Measurements from ENCODE around the gene KRTAP5-4. TPM values are rescaled to one million over a fixed set of nuclear protein-coding genes. Genes with fewer than 3 reads are reported as not detected.

Gene KRTAP5-4
- total RNA-seq, 3 donors from 2014 or later: not detected

DNA sequence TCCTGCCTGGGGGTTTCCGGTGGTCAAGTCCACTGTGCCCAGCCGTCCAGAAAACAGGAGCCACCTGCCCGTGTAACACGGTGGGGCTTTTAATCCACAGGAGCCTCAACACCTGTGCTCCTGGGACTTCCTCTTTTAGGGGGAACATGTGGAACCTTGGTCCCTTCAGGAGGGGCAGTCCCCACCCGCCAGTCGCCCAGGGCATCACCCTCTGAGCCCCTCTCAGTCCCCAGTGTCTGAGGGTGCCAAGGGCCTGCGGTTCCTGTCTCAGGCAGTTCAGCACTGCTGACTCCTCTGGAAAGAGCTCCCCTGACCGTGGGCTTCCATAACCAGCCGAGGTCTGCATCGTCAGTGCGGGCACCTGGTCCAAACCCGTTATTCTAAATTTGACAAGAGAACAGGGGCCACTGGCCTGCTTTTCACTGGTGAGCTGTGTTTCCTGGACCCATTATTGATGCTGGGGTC is 23.5 kb upstream of the KRTAP5-4 start:
- TF ChIP-seq, protein P1, sequence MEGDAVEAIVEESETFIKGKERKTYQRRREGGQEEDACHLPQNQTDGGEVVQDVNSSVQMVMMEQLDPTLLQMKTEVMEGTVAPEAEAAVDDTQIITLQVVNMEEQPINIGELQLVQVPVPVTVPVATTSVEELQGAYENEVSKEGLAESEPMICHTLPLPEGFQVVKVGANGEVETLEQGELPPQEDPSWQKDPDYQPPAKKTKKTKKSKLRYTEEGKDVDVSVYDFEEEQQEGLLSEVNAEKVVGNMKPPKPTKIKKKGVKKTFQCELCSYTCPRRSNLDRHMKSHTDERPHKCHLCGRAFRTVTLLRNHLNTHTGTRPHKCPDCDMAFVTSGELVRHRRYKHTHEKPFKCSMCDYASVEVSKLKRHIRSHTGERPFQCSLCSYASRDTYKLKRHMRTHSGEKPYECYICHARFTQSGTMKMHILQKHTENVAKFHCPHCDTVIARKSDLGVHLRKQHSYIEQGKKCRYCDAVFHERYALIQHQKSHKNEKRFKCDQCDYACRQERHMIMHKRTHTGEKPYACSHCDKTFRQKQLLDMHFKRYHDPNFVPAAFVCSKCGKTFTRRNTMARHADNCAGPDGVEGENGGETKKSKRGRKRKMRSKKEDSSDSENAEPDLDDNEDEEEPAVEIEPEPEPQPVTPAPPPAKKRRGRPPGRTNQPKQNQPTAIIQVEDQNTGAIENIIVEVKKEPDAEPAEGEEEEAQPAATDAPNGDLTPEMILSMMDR (IDR thresholded peaks at IDR 0.05): no peak
- Histone ChIP-seq H3K4me3 (no peak overlapping the region), H3K4me1 (ENCODE audit: low read depth) (no peaks in the 10 kb centered on the region), H3K36me3 (ENCODE audit: low read depth) (no peaks in the 10 kb centered on the region), H3K9me3 (no peaks in the 10 kb centered on the region)
- intact Hi-C loops (cut with DNase I, micrococcal nuclease): no loop called here
- ATAC-seq (no peak), DNase-seq (peak in 1 of 3 donors; percentile 10)

DNA sequence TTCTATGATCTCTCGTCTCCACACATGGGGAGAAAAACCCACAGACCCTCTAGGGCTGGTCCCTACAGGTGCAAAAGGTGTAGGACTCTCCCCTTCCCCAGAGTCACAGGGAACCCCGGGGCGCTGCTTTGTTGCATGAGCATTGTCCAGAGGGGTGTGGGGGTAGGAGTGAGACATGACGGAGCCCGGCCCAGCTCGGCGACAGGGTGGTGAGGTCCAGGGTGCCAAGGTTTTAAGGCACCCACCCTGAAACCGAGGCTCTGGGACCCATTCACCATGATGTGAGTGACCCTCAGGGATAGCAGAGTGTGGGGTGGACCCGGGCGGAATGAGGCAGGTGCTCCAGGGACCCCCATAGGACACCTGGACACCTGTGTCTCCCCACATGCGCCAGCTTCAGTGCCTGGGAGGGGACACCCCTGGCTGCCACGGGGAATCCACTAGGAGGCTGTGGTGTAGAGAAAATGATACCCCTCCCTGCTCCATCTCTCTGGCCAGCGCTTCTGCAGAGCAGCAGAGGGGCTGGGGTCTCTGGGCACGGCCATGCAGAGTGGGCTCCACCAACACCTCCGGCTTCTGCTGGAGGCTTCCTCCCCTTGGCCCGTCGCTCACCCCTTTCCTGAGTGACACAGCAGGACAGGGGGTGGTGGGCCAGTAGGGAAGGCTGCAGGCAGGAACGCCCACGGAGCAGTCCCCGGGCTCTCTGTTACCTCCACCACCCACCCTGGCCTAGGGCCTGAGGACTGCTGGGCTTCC is 22.8 kb upstream of the KRTAP5-4 start:
- DNase-seq (peak in 1 of 3 donors; percentile 19), ATAC-seq (no peak)
- intact Hi-C loops (cut with DNase I, micrococcal nuclease): no loop called here

DNA sequence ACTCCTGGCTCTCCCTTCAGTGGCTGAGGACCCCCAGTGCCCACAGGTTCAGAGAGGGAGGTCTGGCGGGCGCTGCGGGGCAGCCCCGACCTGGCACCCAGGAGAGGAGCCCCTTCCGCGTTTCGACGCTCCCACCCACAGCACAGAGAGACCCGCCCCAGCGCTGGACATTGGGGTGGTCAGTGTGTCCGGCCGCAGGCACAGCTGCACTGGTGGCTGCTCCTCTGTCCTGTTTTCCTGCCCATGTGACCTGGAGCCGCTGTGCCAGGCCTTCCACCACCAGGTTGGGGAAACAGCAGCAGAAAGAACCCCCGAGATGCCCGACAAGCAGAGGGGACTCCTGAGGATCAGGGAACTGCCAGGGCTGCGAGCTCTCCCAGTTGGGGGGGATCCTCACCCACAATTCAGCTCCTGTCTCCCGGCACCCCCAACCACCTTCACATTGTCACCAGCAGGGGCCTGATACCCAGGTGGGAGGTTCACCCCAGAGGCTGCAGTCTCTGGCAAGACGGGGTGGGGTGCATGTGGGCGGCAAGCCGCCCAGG is 21.3 kb upstream of the KRTAP5-4 start:
- no peaks in the 10 kb centered on the region for H3K36me3 ChIP-seq (ENCODE audit: low read depth)
- TF ChIP-seq, protein P1 (IDR thresholded peaks at IDR 0.05): no peak
- no peak for DNase-seq
- peaks cover 16% of the 10 kb centered on the region for H3K4me1 ChIP-seq (ENCODE audit: low read depth)
- intact Hi-C loops (cut with DNase I, micrococcal nuclease): no loop called here
- H3K4me3 ChIP-seq: no peak overlapping the region
- no peak for ATAC-seq
- H3K9me3 ChIP-seq: no peaks in the 10 kb centered on the region

More for the DNA sequence above, 22.8 kb upstream of the KRTAP5-4 start:
- no peak overlapping the region for H3K4me3 ChIP-seq
- H3K9me3 ChIP-seq: no peaks in the 10 kb centered on the region
- H3K4me1 ChIP-seq (ENCODE audit: low read depth): peaks cover 1% of the 10 kb centered on the region
- no peaks in the 10 kb centered on the region for H3K36me3 ChIP-seq (ENCODE audit: low read depth)
- TF ChIP-seq, protein P1 (IDR thresholded peaks at IDR 0.05): no peak

DNA sequence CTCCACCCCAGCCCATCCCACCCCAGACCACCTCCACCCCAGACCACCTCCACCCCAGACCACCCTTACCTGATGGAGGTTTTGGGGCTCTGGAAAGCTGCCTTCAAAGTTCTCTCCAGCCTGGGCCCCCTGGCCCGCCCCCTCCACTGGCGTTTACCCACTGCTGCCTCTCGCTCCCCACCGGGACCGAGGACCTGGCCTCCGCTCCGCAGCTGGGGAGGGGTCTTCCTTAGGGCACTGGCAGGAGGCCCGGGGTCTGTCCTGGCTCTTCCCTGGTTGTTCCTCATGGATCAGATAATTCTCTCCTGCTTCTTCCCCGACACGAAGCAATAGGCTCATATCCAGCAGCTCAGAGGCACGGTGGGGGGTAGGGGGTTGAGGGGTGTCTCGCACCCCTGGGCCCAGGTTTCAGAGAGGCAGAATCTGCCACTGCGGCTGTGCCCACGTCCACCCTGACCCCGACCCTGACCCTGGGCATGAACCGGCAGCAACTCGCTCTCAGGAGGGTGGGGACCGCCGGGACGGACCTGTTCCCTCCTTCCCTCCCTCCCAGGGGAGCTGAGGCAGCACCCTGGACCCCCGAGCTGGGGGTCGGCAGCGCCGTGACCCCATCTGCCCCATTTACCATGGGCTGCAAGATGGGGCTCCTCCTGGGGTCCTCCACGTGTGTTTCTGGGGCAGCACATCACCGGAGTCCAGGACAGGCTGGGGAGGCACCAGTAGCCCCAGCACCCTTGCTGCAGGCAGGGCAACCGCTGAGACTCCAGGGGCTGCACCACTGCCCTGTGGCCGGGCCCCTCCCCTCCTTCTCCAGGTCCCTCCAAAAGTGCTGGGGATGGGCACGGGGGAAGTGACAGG is 20.6 kb upstream of the KRTAP5-4 start:
- TF ChIP-seq, protein P1 (IDR thresholded peaks at IDR 0.05): no peak
- ATAC-seq (no peak), DNase-seq (no peak)
- Histone ChIP-seq H3K4me3 (no peak overlapping the region), H3K9me3 (no peaks in the 10 kb centered on the region), H3K4me1 (ENCODE audit: low read depth) (peaks cover 16% of the 10 kb centered on the region), H3K36me3 (ENCODE audit: low read depth) (no peaks in the 10 kb centered on the region)
- intact Hi-C loops (cut with DNase I, micrococcal nuclease): no loop called here

DNA sequence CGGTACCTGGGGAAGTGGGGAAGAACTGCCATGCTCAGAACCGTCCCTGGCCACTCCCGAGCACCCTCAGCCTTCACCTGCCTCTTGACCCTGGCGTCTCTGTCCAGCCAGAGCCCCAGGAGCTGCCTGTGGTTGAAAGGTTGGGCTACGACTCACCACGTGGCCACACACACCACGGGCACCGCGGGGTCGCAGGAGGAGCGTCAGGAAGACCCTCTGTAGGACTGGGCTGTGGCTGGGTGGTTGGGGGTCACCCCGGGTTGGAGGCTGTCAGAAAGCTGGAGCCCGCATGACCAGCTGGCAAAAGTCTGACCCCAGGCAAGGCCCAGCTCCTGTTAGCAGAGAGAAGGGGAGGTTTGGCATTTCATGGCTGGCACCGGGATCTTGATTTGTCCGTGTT is 19.2 kb upstream of the KRTAP5-4 start:
- TF ChIP-seq, protein P1 (IDR thresholded peaks at IDR 0.05): no peak
- peaks cover 16% of the 10 kb centered on the region for H3K4me1 ChIP-seq (ENCODE audit: low read depth)
- H3K4me3 ChIP-seq: no peak overlapping the region
- intact Hi-C loops (cut with DNase I, micrococcal nuclease): no loop called here
- H3K36me3 ChIP-seq (ENCODE audit: low read depth): no peaks in the 10 kb centered on the region
- no peak for DNase-seq
- ATAC-seq: no peak
- no peaks in the 10 kb centered on the region for H3K9me3 ChIP-seq
